ENCODE measurements around the gene CRHR2.
A peak's percentile ranks its signal among the peaks of the same experiment; 100 is the strongest.

Gene CRHR2

GRCh38 chr7:30727061-30727945, 45.0 kb upstream of the CRHR2 start:
- peaks cover 0 to 9% (median 0%) of the 10 kb centered on the region in 5 experiments for H3K27me3 ChIP-seq (replicated peaks in 2 of 5; ENCODE audit: control insufficient read depth in 4 of 5, insufficient read depth in 5 of 5, low read length in 4 of 5)
- ChIA-PET POLR2A (interaction anchor here (0.6 kb wide), 1 partner anchor 52 kb away, joined by 3 read pairs; no protein-coding TSS in a partner anchor), CTCF (interaction anchor here (0.9 to 2.0 kb wide), 3 partner anchors 11 to 45 kb away, joined by 3 to 5 read pairs (median 4); partner anchors contain the start of gene CRHR2)
- peak; percentile 19 to 80 (median 74) for DNase-seq
- peaks cover 0 to 19% (median 9%) of the 10 kb centered on the region in 4 experiments for H3K4me1 ChIP-seq (ENCODE audit: control extremely low read depth in 1 of 4, control insufficient read depth in 4 of 4, insufficient read depth in 4 of 4, low read length in 3 of 4)
- no peaks in the 10 kb centered on the region for H3K36me3 ChIP-seq (ENCODE audit: control insufficient read depth in 4 of 4, insufficient read depth in 4 of 4, low read length in 3 of 4)
- H3K9me3 ChIP-seq (ENCODE audit: control extremely low read depth in 1 of 5, control insufficient read depth in 4 of 5, insufficient read depth in 2 of 5, low read depth in 1 of 5, low read length in 4 of 5) = no peaks in the 10 kb centered on the region
- H3K4me3 ChIP-seq (ENCODE audit: control insufficient read depth in 1 of 7, extremely low read depth in 1 of 7, insufficient read depth in 4 of 7, low read depth in 2 of 7, low read length in 6 of 7) = peak overlapping the region in 1 of 7 experiments; percentile 43
- 63% methylated on average over 6 of the region's 8 CpGs for WGBS (ENCODE audit: insufficient coverage)
- no peak overlapping the region for H3K27ac ChIP-seq (ENCODE audit: insufficient read depth in 1 of 2, low read depth in 1 of 2, low read length in 2 of 2, poor library complexity in 1 of 2, severe bottlenecking in 2 of 2)

- H3K9me3 ChIP-seq (ENCODE audit: control extremely low read depth in 1 of 5, control insufficient read depth in 4 of 5, insufficient read depth in 2 of 5, low read depth in 1 of 5, low read length in 4 of 5) = no peaks in the 10 kb centered on the region
- no peaks in the 10 kb centered on the region for H3K36me3 ChIP-seq (ENCODE audit: control insufficient read depth in 4 of 4, insufficient read depth in 4 of 4, low read length in 3 of 4)
- H3K4me1 ChIP-seq (ENCODE audit: control extremely low read depth in 1 of 4, control insufficient read depth in 4 of 4, insufficient read depth in 4 of 4, low read length in 3 of 4) = peaks cover 0 to 17% (median 9%) of the 10 kb centered on the region in 4 experiments
- no peak for DNase-seq
- 100% methylated on average over 3 of the region's 7 CpGs for WGBS (ENCODE audit: insufficient coverage)
- peaks cover 0 to 9% (median 0%) of the 10 kb centered on the region in 5 experiments for H3K27me3 ChIP-seq (replicated peaks in 2 of 5; ENCODE audit: control insufficient read depth in 4 of 5, insufficient read depth in 5 of 5, low read length in 4 of 5)
- no peak overlapping the region for H3K27ac ChIP-seq (ENCODE audit: insufficient read depth in 1 of 2, low read depth in 1 of 2, low read length in 2 of 2, poor library complexity in 1 of 2, severe bottlenecking in 2 of 2)
- ChIA-PET POLR2A (no interaction called here), CTCF (interaction anchor here (0.9 kb wide), 1 partner anchor 44 kb away, joined by 4 read pairs; the partner anchor contains the start of gene CRHR2)
- H3K4me3 ChIP-seq (ENCODE audit: control insufficient read depth in 1 of 7, extremely low read depth in 1 of 7, insufficient read depth in 4 of 7, low read depth in 2 of 7, low read length in 6 of 7) = no peak overlapping the region
These were observed 44.2 kb upstream of the CRHR2 start for GRCh38 chr7:30726296-30727006.

GRCh38 chr7:30723776-30724175, 41.5 kb upstream of the CRHR2 start:
- WGBS (ENCODE audit: insufficient coverage) = no CpG with 5 or more reads among the region's 4 CpGs
- no peak for DNase-seq
- peaks cover 0 to 15% (median 9%) of the 10 kb centered on the region in 4 experiments for H3K4me1 ChIP-seq (ENCODE audit: control extremely low read depth in 1 of 4, control insufficient read depth in 4 of 4, insufficient read depth in 4 of 4, low read length in 3 of 4)
- POLR2A ChIA-PET = no interaction called here
- no peaks in the 10 kb centered on the region for H3K36me3 ChIP-seq (ENCODE audit: control insufficient read depth in 4 of 4, insufficient read depth in 4 of 4, low read length in 3 of 4)
- H3K27ac ChIP-seq (ENCODE audit: insufficient read depth in 1 of 2, low read depth in 1 of 2, low read length in 2 of 2, poor library complexity in 1 of 2, severe bottlenecking in 2 of 2) = no peak overlapping the region
- CTCF ChIA-PET = interaction anchor here (1.1 kb wide), 1 partner anchor 41 kb away, joined by 3 read pairs; the partner anchor contains the start of gene CRHR2
- H3K27me3 ChIP-seq (replicated peaks in 2 of 5; ENCODE audit: control insufficient read depth in 4 of 5, insufficient read depth in 5 of 5, low read length in 4 of 5) = peaks cover 0 to 5% (median 0%) of the 10 kb centered on the region in 5 experiments
- H3K4me3 ChIP-seq (ENCODE audit: control insufficient read depth in 1 of 7, extremely low read depth in 1 of 7, insufficient read depth in 4 of 7, low read depth in 2 of 7, low read length in 6 of 7) = no peak overlapping the region
- H3K9me3 ChIP-seq (ENCODE audit: control extremely low read depth in 1 of 5, control insufficient read depth in 4 of 5, insufficient read depth in 2 of 5, low read depth in 1 of 5, low read length in 4 of 5) = peaks cover 0 to 11% (median 1%) of the 10 kb centered on the region in 5 experiments

GRCh38 chr7:30722671-30723070, 40.4 kb upstream of the CRHR2 start:
- Histone ChIP-seq H3K4me3 (ENCODE audit: control insufficient read depth in 1 of 7, extremely low read depth in 1 of 7, insufficient read depth in 4 of 7, low read depth in 2 of 7, low read length in 6 of 7) (no peak overlapping the region), H3K27ac (ENCODE audit: insufficient read depth in 1 of 2, low read depth in 1 of 2, low read length in 2 of 2, poor library complexity in 1 of 2, severe bottlenecking in 2 of 2) (no peak overlapping the region), H3K9me3 (ENCODE audit: control extremely low read depth in 1 of 5, control insufficient read depth in 4 of 5, insufficient read depth in 2 of 5, low read depth in 1 of 5, low read length in 4 of 5) (peaks cover 0 to 18% (median 5%) of the 10 kb centered on the region in 5 experiments), H3K27me3 (replicated peaks in 2 of 5; ENCODE audit: control insufficient read depth in 4 of 5, insufficient read depth in 5 of 5, low read length in 4 of 5) (peaks cover 0 to 5% (median 0%) of the 10 kb centered on the region in 5 experiments), H3K4me1 (ENCODE audit: control extremely low read depth in 1 of 4, control insufficient read depth in 4 of 4, insufficient read depth in 4 of 4, low read length in 3 of 4) (peaks cover 0 to 13% (median 8%) of the 10 kb centered on the region in 4 experiments), H3K36me3 (ENCODE audit: control insufficient read depth in 4 of 4, insufficient read depth in 4 of 4, low read length in 3 of 4) (no peaks in the 10 kb centered on the region)
- POLR2A ChIA-PET = no interaction called here
- CTCF ChIA-PET = interaction anchor here (1.1 kb wide), 1 partner anchor 40 kb away, joined by 3 read pairs; the partner anchor contains the start of gene CRHR2
- no peak for DNase-seq

- H3K27me3 ChIP-seq (replicated peaks in 2 of 5; ENCODE audit: control insufficient read depth in 4 of 5, insufficient read depth in 5 of 5, low read length in 4 of 5) = peaks cover 0 to 5% (median 0%) of the 10 kb centered on the region in 5 experiments
- H3K36me3 ChIP-seq (ENCODE audit: control insufficient read depth in 4 of 4, insufficient read depth in 4 of 4, low read length in 3 of 4) = no peaks in the 10 kb centered on the region
- ChIA-PET CTCF (no interaction called here), POLR2A (no interaction called here)
- peaks cover 0 to 22% (median 5%) of the 10 kb centered on the region in 5 experiments for H3K9me3 ChIP-seq (ENCODE audit: control extremely low read depth in 1 of 5, control insufficient read depth in 4 of 5, insufficient read depth in 2 of 5, low read depth in 1 of 5, low read length in 4 of 5)
- no peak for DNase-seq
- H3K27ac ChIP-seq (ENCODE audit: insufficient read depth in 1 of 2, low read depth in 1 of 2, low read length in 2 of 2, poor library complexity in 1 of 2, severe bottlenecking in 2 of 2) = no peak overlapping the region
- H3K4me3 ChIP-seq (ENCODE audit: control insufficient read depth in 1 of 7, extremely low read depth in 1 of 7, insufficient read depth in 4 of 7, low read depth in 2 of 7, low read length in 6 of 7) = no peak overlapping the region
- 75% methylated on average over 2 of the region's 2 CpGs for WGBS (ENCODE audit: insufficient coverage)
- peaks cover 0 to 8% (median 6%) of the 10 kb centered on the region in 4 experiments for H3K4me1 ChIP-seq (ENCODE audit: control extremely low read depth in 1 of 4, control insufficient read depth in 4 of 4, insufficient read depth in 4 of 4, low read length in 3 of 4)
These were observed 39.9 kb upstream of the CRHR2 start for GRCh38 chr7:30722187-30722586.

GRCh38 chr7:30721211-30721610, 39.0 kb upstream of the CRHR2 start:
- 100% methylated on average over 1 of the region's 1 CpG for WGBS (ENCODE audit: insufficient coverage)
- CTCF ChIA-PET = no interaction called here

More at GRCh38 chr7:30721211-30721610, 39.0 kb upstream of the CRHR2 start:
- POLR2A ChIA-PET = no interaction called here
- Histone ChIP-seq H3K4me3 (ENCODE audit: control insufficient read depth in 1 of 7, extremely low read depth in 1 of 7, insufficient read depth in 4 of 7, low read depth in 2 of 7, low read length in 6 of 7) (no peak overlapping the region), H3K36me3 (ENCODE audit: control insufficient read depth in 4 of 4, insufficient read depth in 4 of 4, low read length in 3 of 4) (no peaks in the 10 kb centered on the region), H3K27ac (ENCODE audit: insufficient read depth in 1 of 2, low read depth in 1 of 2, low read length in 2 of 2, poor library complexity in 1 of 2, severe bottlenecking in 2 of 2) (no peak overlapping the region), H3K27me3 (replicated peaks in 2 of 5; ENCODE audit: control insufficient read depth in 4 of 5, insufficient read depth in 5 of 5, low read length in 4 of 5) (peaks cover 0 to 5% (median 0%) of the 10 kb centered on the region in 5 experiments), H3K9me3 (ENCODE audit: control extremely low read depth in 1 of 5, control insufficient read depth in 4 of 5, insufficient read depth in 2 of 5, low read depth in 1 of 5, low read length in 4 of 5) (peaks cover 0 to 24% (median 5%) of the 10 kb centered on the region in 5 experiments), H3K4me1 (ENCODE audit: control extremely low read depth in 1 of 4, control insufficient read depth in 4 of 4, insufficient read depth in 4 of 4, low read length in 3 of 4) (no peaks in the 10 kb centered on the region)
- no peak for DNase-seq
